GM18519 (cell line): ENCODE results near the gene TTLL9.

Experiments
- ATAC-seq: cut with Tn5 transposase; IDR thresholded peaks from one replicate; pipeline ENCODE4 v1.9.1; 2021; ENCODE audit warnings: mild to moderate bottlenecking, moderate library complexity; ENCODE audit not compliant: unreplicated experiment, low FRiP score

TTLL9 gene

GRCh38 chr20:31835977-31836852, 34.2 kb upstream of the TTLL9 start:
- no peak for ATAC-seq

DNA sequence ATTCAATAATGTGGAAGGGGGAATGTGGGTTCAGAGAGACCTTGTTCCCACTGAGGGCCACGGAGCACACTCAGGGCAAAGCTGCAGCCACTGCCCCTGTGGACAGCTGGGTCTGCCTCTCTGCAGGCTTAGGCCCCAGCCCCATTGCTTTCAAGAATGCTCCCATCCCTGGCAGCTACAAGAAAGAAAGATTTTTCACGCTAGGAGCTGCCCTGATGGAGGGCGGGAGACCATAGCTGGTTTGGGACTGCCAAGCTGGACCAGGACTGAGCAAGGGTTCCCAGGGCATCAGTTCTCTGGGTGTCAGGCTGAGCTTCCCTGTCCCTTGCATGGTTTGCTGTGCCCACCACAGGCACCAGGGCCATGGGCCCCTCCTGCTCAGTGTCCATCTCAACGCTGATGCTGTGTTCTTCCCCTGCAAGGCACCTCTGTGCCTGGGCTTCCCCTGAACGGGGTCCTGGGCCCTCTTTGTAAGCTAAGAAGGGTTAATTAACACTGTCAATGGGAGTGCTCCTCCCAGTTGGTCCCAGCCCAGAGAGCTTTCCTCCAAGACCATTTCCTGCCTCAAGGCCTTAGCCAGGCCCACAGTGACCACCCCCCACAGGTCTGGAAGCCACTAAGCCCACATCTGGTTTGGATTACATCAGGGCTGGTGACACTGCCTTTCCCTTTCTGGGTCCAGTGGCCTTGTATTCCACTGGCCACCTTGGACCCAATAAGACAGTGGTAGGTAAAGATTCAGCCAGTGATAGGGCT, 33.4 kb upstream of the TTLL9 start:
- no peak for ATAC-seq

DNA sequence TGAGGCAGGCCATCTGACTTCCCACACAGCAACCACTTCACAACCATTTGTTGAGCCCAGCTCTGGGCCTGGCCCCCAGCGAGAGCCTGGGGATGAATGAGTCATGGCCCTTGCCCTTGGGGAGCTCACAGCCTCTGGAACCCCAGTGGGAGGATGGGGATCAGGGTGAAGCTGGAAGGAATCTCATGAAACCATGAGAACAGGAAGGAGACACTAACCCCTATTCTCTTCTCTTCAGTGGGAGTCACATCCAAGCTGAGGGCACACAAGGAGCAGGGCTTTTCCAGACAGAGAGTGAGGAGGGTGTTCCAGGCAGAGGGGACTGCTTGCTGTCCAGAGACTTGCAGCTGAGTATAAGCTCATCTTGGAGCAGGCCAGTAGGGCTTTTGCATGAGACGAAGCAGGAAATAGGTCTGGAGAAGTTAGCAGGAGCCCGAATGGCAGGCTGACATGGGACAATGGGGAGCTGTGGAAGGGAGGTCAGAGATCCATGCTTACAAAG, 32.5 kb upstream of the TTLL9 start:
- no peak for ATAC-seq

DNA sequence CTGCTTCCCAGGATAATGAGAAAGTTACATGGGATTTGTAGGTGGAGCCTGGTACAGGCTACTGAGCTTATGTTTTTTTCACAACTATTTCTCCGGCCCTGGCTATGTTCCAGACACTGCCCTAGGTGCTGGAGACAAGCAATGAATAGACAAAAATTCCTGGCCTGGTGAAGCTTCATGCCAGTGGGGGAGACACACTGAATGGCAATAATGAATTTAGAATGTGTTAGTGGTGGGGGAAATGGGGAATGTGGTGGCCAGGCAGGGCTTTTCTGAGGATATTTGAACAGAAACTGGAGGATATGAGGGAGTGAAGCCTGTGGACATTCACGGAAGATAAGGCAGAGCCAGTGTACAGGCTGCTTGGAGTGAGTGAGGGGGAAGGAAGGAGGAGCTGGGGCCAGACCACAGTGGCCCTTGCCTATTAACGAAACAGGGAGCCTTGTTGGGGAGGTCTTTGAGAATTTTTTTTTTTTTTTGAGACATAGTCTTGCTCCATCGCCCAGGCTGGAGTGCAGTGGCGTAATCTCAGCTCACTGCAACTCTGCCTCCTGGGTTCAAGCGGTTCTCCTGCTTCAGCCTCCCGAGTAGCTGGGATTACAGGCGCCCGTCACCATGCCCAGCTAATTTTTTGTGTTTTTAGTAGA, 31.7 kb upstream of the TTLL9 start:
- ATAC-seq = no peak

- ATAC-seq = no peak
Measured at GRCh38 chr20:31839782-31840487, 30.5 kb upstream of the TTLL9 start.

DNA sequence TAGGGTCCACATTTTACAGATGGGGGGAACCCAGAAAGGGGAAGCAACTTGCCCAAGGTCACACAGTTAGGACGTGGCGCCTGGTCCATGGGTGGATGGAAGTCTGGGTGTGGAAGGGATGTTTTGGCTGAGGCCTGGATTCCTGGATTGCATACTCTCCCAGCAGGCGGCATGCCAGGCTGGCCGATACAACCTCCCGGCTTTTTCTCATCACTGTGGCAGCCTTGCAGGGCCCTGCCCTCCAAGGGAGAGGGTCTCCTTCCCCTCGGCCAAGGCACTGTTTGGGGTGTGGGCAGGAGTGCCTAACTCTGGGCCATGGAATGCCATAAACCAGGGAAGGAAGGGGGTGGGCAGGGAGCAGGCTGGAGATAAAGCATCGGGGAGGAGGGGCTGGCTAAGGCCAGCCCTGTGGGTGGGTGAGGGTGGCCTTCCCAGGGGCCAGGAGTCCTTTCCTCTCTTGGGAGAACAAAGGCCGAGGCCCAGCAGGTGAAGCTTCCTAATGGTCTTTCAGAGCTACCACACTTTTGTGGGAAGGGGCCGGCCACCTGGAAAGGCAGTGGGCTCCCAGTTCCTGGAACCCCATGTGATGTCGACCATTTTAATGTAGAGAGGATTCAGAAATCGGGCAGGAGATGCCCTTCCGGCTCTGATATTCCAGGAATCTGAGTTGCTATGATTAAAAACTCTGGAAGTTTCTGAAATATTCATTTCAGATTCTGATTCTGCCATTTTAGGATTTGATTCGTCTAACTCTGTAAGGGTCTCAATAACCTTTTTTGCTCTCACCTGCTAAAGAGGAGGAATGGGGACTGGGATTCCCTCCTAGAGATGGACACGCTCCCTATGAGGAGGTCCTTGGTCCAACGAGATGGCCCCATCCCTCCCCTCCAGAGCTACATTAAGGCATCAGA, 29.3 kb upstream of the TTLL9 start:
- ATAC-seq = no peak

- no peak for ATAC-seq
Measured at GRCh38 chr20:31841928-31842327, 28.5 kb upstream of the TTLL9 start.

- ATAC-seq = no peak
Measured at GRCh38 chr20:31842471-31843157, 27.8 kb upstream of the TTLL9 start.

- ATAC-seq = no peak
Measured at GRCh38 chr20:31843288-31843687, 27.1 kb upstream of the TTLL9 start.

DNA sequence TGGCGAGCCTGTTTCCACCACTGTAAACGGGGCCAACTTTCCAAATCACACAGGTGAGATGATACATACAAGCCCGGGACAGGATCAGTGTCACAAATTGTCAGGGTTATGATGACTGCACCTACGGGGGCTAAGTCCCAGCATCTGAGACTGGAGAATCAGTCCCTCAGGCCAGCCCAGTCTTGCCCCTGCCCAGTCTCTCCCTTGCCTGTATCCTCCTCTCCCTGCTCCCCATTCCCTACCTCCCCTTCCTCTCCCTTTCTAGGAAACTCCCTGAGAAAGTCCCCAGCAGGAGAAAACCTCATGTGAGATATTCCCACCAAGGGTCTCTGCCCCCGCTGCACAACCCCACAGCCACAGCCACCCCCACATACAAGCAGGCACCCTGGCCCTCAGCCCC, 26.6 kb upstream of the TTLL9 start:
- no peak for ATAC-seq

- ATAC-seq = no peak
Measured at GRCh38 chr20:31844737-31845299, 25.6 kb upstream of the TTLL9 start.

- no peak for ATAC-seq
Measured at GRCh38 chr20:31845300-31845863, 25.1 kb upstream of the TTLL9 start, which contains the start of gene FOXS1. FOXS1 (minus strand) TSS chr20:31845604; CDS start chr20:31845542, 62 bp downstream.

GRCh38 chr20:31846793-31847138, 23.7 kb upstream of the TTLL9 start:
- ATAC-seq = no peak

GRCh38 chr20:31848088-31848999, 22.1 kb upstream of the TTLL9 start:
- no peak for ATAC-seq

GRCh38 chr20:31849306-31849930, 21.0 kb upstream of the TTLL9 start:
- no peak for ATAC-seq

- no peak for ATAC-seq
Measured at GRCh38 chr20:31851240-31851955, 19.0 kb upstream of the TTLL9 start.
